MM.1S (cell line): ENCODE data around the gene R3HDM4.

Experiments
- DNase-seq: peaks from one replicate; pipeline ENCODE4 v3.0.0-alpha.2; 2015
- H2AFZ ChIP-seq: fragments of 300-600 bp; sonication (generic); 2 replicates; pipeline ENCODE4 v1.6.0; 2016; ENCODE audit warnings: antibody characterized with exemption, low read length
- H3F3A ChIP-seq: fragments of 300-600 bp; sonication (generic); 2 replicates; pipeline ENCODE4 v1.6.1; 2016; ENCODE audit warnings: mild to moderate bottlenecking, antibody characterized with exemption, low read length, moderate library complexity, mixed read lengths; ENCODE audit not compliant: insufficient read depth
- H3K27ac ChIP-seq: fragments of 300-600 bp; sonication (generic); 2 replicates; pipeline ENCODE4 v1.5.1; 2016; ENCODE audit warnings: mild to moderate bottlenecking, low read length
- H3K27me3 ChIP-seq: fragments of 300-600 bp; sonication (generic); replicated peaks from 2 replicates; pipeline ENCODE4 v1.6.0; 2016; ENCODE audit warnings: low read length; ENCODE audit not compliant: insufficient read depth
- H3K36me3 ChIP-seq: fragments of 300-600 bp; sonication (generic); replicated peaks from 2 replicates; pipeline ENCODE4 v1.6.1; 2016; ENCODE audit warnings: mild to moderate bottlenecking, low read length, mixed read lengths; ENCODE audit not compliant: insufficient read depth
- H3K4me1 ChIP-seq: fragments of 300-600 bp; sonication (generic); 2 replicates; pipeline ENCODE4 v1.6.1; 2016; ENCODE audit warnings: low read length, mixed read lengths
- H3K4me2 ChIP-seq: fragments of 300-600 bp; sonication (generic); 2 replicates; pipeline ENCODE4 v1.6.0; 2016; ENCODE audit warnings: low read depth, low read length
- H3K4me3 ChIP-seq: fragments of 300-600 bp; sonication (generic); 2 replicates; pipeline ENCODE4 v1.5.1; 2016; ENCODE audit warnings: low read length, mixed read lengths
- H3K79me2 ChIP-seq: fragments of 300-600 bp; sonication (generic); 2 replicates; pipeline ENCODE4 v1.6.1; 2016; ENCODE audit warnings: mixed run types, low read length, mixed read lengths
- H3K9ac ChIP-seq: fragments of 300-600 bp; sonication (generic); 2 replicates; pipeline ENCODE4 v1.6.1; 2016; ENCODE audit warnings: low read length, mixed read lengths
- H3K9me2 ChIP-seq: fragments of 300-600 bp; sonication (generic); replicated peaks from 2 replicates; pipeline ENCODE4 v1.6.1; 2016; ENCODE audit warnings: mild to moderate bottlenecking, low read length, mixed read lengths; ENCODE audit not compliant: insufficient read depth
- H3K9me3 ChIP-seq: fragments of 300-600 bp; sonication (generic); replicated peaks from 2 replicates; pipeline ENCODE4 v1.6.1; 2016; ENCODE audit warnings: mild to moderate bottlenecking, low read length, mixed read lengths; ENCODE audit not compliant: insufficient read depth
- H4K20me1 ChIP-seq: fragments of 300-600 bp; sonication (generic); 2 replicates; pipeline ENCODE4 v1.6.1; 2016; ENCODE audit warnings: mild to moderate bottlenecking, low read length, moderate library complexity, mixed read lengths; ENCODE audit not compliant: insufficient read depth
- EZH2 ChIP-seq: fragments of 300-600 bp; sonication (generic); optimal IDR thresholded peaks from 2 replicates; pipeline ENCODE3; 2017; ENCODE audit warnings: low read depth, mild to moderate bottlenecking, antibody characterized with exemption, low read length, mixed read lengths
- EZH2phosphoT487 ChIP-seq: fragments of 300-600 bp; sonication (generic); IDR thresholded peaks from 2 replicates; pipeline ENCODE4 v1.6.1; 2018; ENCODE audit warnings: antibody characterized with exemption, low read length
- TF ChIP-seq, protein P1 (sequence below): fragments of 300-600 bp; sonication (generic); IDR thresholded peaks from 2 replicates; pipeline ENCODE4 v1.5.1; 2016; ENCODE audit warnings: antibody characterized with exemption, low read length, mixed read lengths

The R3HDM4 gene

DNA sequence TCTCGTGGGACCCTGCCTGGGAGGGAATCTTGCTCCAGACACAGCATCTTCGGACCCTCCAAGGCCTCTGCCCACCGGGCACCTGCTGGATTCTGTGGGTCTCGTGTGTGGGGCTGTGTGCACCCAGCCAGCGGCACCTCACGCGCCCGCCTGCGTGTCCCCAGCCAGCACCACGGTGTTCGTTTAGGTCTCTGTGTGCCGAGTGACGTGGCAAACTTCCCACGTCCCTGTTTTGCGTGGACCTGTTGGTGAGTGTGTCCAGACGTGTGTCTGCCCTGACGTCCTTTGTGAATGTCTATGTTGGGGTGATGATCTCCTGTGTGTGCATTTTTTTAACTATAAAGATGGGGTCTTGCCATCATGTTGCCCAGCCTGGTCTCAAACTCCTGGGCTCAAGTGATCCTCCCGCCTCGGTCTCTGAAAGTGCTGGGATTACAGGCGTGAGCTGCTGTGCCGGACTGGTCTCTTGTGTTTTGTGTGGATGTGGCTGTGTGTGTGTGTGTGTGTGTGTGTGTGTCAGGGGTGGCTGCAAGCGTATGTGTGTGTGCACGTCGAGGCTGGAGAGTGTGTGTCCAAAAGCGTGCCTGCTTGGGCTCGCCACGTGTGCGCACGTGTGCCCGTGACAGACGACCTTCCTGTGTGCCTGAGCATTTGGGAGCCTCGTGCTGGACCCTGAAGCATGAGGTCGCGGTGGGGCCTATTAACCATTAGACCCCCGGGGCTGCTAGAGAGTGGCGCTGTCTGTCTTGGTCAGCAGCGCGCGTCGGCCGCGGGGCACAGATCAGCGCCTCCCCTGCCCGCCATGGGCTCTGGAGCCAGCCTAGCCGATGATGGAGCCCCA is 28.5 kb upstream of the R3HDM4 start:
- H3K4me3 ChIP-seq: no peak overlapping the region
- H2AFZ ChIP-seq: no peak overlapping the region
- H3K4me2 ChIP-seq: no peak overlapping the region
- no peaks in the 10 kb centered on the region for H4K20me1 ChIP-seq
- H3K79me2 ChIP-seq: peaks cover 46% of the 10 kb centered on the region
- H3K36me3 ChIP-seq: no peaks in the 10 kb centered on the region
- no peak overlapping the region for H3K9ac ChIP-seq
- no peaks in the 10 kb centered on the region for H3K27me3 ChIP-seq
- H3K9me2 ChIP-seq: no peaks in the 10 kb centered on the region
- H3K9me3 ChIP-seq: no peaks in the 10 kb centered on the region
- no peak for TF ChIP-seq EZH2
- no peak for TF ChIP-seq EZH2phosphoT487
- TF ChIP-seq, protein P1, sequence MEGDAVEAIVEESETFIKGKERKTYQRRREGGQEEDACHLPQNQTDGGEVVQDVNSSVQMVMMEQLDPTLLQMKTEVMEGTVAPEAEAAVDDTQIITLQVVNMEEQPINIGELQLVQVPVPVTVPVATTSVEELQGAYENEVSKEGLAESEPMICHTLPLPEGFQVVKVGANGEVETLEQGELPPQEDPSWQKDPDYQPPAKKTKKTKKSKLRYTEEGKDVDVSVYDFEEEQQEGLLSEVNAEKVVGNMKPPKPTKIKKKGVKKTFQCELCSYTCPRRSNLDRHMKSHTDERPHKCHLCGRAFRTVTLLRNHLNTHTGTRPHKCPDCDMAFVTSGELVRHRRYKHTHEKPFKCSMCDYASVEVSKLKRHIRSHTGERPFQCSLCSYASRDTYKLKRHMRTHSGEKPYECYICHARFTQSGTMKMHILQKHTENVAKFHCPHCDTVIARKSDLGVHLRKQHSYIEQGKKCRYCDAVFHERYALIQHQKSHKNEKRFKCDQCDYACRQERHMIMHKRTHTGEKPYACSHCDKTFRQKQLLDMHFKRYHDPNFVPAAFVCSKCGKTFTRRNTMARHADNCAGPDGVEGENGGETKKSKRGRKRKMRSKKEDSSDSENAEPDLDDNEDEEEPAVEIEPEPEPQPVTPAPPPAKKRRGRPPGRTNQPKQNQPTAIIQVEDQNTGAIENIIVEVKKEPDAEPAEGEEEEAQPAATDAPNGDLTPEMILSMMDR: no peak
- no peak for DNase-seq
- H3K27ac ChIP-seq: no peak overlapping the region
- H3F3A ChIP-seq: no peaks in the 10 kb centered on the region
- no peaks in the 10 kb centered on the region for H3K4me1 ChIP-seq

- no peaks in the 10 kb centered on the region for H3K27me3 ChIP-seq
- H2AFZ ChIP-seq: no peak overlapping the region
- no peaks in the 10 kb centered on the region for H3F3A ChIP-seq
- H3K9ac ChIP-seq: no peak overlapping the region
- peaks cover 45% of the 10 kb centered on the region for H3K79me2 ChIP-seq
- DNase-seq: no peak
- no peak overlapping the region for H3K27ac ChIP-seq
- no peaks in the 10 kb centered on the region for H3K9me2 ChIP-seq
- no peaks in the 10 kb centered on the region for H3K9me3 ChIP-seq
- H4K20me1 ChIP-seq: no peaks in the 10 kb centered on the region
- TF ChIP-seq EZH2phosphoT487 (no peak), EZH2 (no peak)
- TF ChIP-seq, protein P1: no peak
- no peak overlapping the region for H3K4me2 ChIP-seq
- H3K4me3 ChIP-seq: no peak overlapping the region
- no peaks in the 10 kb centered on the region for H3K4me1 ChIP-seq
- H3K36me3 ChIP-seq: no peaks in the 10 kb centered on the region
These were observed 27.7 kb upstream of the R3HDM4 start for GRCh38 chr19:940591-941291.

DNA sequence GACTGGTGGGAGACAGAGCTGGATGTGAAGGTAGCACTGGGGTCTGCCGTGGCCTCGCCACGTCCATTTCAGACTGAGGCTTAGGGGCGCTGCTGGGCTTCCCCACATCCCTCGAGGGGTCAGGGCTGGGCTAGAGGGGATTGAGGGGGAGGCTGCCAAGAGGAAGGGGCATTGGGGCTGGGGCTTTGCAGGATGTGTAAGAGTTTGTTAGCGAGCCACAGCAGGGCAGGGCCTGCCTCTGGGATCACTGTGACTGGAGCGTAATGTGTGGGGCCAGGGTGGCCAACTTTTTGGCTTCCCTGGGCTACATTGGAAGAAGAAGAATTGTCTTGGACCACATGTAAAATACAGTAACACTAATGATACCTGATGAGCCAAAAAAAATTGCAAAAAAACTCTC is 26.9 kb upstream of the R3HDM4 start:
- DNase-seq: no peak
- no peaks in the 10 kb centered on the region for H3K36me3 ChIP-seq
- no peak overlapping the region for H3K9ac ChIP-seq
- H2AFZ ChIP-seq: no peak overlapping the region
- H3K9me3 ChIP-seq: no peaks in the 10 kb centered on the region
- H3K4me1 ChIP-seq: no peaks in the 10 kb centered on the region
- H3K79me2 ChIP-seq: peaks cover 44% of the 10 kb centered on the region
- H3K4me2 ChIP-seq: no peak overlapping the region
- H3K4me3 ChIP-seq: no peak overlapping the region
- H3F3A ChIP-seq: no peaks in the 10 kb centered on the region
- H3K27ac ChIP-seq: no peak overlapping the region
- no peaks in the 10 kb centered on the region for H3K9me2 ChIP-seq
- TF ChIP-seq EZH2phosphoT487 (no peak), EZH2 (no peak)
- TF ChIP-seq, protein P1: no peak
- no peaks in the 10 kb centered on the region for H3K27me3 ChIP-seq
- no peaks in the 10 kb centered on the region for H4K20me1 ChIP-seq
